Measurements from ENCODE around the gene EHBP1. TPM values are rescaled to one million over a fixed set of nuclear protein-coding genes. Genes with fewer than 3 reads are reported as not detected.

The EHBP1 gene
- total and polyA plus RNA-seq, 2 donors (not counting 1 experiment from before 2014, with no cell fraction given) = 129 to 191 TPM

DNA sequence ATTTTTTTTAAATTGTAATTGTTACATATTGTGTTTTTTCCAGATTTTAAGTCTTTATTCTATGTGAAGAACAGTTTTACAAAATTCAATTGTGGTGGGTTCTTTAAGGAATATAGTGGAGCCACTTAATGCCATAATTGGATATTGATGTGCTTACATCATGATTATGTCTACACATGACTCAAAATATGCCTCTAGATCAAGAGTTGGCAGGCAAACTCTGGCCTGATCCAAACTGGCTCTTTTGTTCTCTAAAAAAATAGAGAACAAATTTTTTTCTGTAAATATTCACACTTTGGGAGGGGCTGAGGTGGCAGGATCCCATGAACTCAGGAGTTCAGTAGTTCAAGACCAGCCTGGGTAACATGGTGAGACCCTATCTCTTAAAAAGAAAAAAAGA, 8.3 kb downstream of the EHBP1 start:
- Histone ChIP-seq H3K4me2 (ENCODE audit: extremely low read depth, insufficient read depth, low read length) (no peak overlapping the region), H3K36me3 (ENCODE audit: control insufficient read depth, insufficient read depth, low read length) (peaks cover 5% of the 10 kb centered on the region), H3K9me3 (ENCODE audit: control insufficient read depth, insufficient read depth, low read depth, low read length) (no peaks in the 10 kb centered on the region), H4K20me1 (ENCODE audit: control insufficient read depth, extremely low read depth, insufficient read depth, low read length) (no peaks in the 10 kb centered on the region), H3K9ac (ENCODE audit: insufficient read depth, low read length) (no peak overlapping the region), H3K4me3 (replicated peaks in 1 of 4; ENCODE audit: control extremely low read depth in 1 of 4, insufficient read depth in 1 of 4, low read depth in 3 of 4, low read length in 4 of 4) (no peak overlapping the region), H3K27ac (ENCODE audit: insufficient read depth, low read length) (no peak overlapping the region), H3K4me1 (ENCODE audit: control insufficient read depth, extremely low read depth, insufficient read depth, low read length) (no peaks in the 10 kb centered on the region), H3K79me2 (ENCODE audit: control insufficient read depth, insufficient read depth, low read length) (peaks cover 85% of the 10 kb centered on the region), H3K27me3 (ENCODE audit: control insufficient read depth, insufficient read depth, low read length) (no peaks in the 10 kb centered on the region), H2AFZ (ENCODE audit: low read length) (no peak overlapping the region)
- TF ChIP-seq, protein P1, sequence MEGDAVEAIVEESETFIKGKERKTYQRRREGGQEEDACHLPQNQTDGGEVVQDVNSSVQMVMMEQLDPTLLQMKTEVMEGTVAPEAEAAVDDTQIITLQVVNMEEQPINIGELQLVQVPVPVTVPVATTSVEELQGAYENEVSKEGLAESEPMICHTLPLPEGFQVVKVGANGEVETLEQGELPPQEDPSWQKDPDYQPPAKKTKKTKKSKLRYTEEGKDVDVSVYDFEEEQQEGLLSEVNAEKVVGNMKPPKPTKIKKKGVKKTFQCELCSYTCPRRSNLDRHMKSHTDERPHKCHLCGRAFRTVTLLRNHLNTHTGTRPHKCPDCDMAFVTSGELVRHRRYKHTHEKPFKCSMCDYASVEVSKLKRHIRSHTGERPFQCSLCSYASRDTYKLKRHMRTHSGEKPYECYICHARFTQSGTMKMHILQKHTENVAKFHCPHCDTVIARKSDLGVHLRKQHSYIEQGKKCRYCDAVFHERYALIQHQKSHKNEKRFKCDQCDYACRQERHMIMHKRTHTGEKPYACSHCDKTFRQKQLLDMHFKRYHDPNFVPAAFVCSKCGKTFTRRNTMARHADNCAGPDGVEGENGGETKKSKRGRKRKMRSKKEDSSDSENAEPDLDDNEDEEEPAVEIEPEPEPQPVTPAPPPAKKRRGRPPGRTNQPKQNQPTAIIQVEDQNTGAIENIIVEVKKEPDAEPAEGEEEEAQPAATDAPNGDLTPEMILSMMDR (conservative IDR thresholded peaks at IDR 0.05 in 1 of 2, IDR thresholded peaks at IDR 0.05 in 1 of 2; ENCODE audit: low read depth in 1 of 2, low read length in 2 of 2) = no peak
- no peak for TF ChIP-seq EZH2 (IDR thresholded peaks at IDR 0.05; ENCODE audit: low read length, missing control alignments)
- peak; percentile 35 to 36 for DNase-seq (ENCODE audit: low read depth in 2 of 2)

- H3K9ac ChIP-seq (ENCODE audit: insufficient read depth, low read length) = no peak overlapping the region
- no peak overlapping the region for H2AFZ ChIP-seq (ENCODE audit: low read length)
- no peaks in the 10 kb centered on the region for H4K20me1 ChIP-seq (ENCODE audit: control insufficient read depth, extremely low read depth, insufficient read depth, low read length)
- H3K27me3 ChIP-seq (ENCODE audit: control insufficient read depth, insufficient read depth, low read length) = no peaks in the 10 kb centered on the region
- H3K4me2 ChIP-seq (ENCODE audit: extremely low read depth, insufficient read depth, low read length) = no peak overlapping the region
- no peaks in the 10 kb centered on the region for H3K9me3 ChIP-seq (ENCODE audit: control insufficient read depth, insufficient read depth, low read depth, low read length)
- no peak overlapping the region for H3K4me3 ChIP-seq (replicated peaks in 1 of 4; ENCODE audit: control extremely low read depth in 1 of 4, insufficient read depth in 1 of 4, low read depth in 3 of 4, low read length in 4 of 4)
- DNase-seq (ENCODE audit: low read depth in 2 of 2) = no peak
- no peaks in the 10 kb centered on the region for H3K4me1 ChIP-seq (ENCODE audit: control insufficient read depth, extremely low read depth, insufficient read depth, low read length)
- peaks cover 4% of the 10 kb centered on the region for H3K36me3 ChIP-seq (ENCODE audit: control insufficient read depth, insufficient read depth, low read length)
- no peak overlapping the region for H3K27ac ChIP-seq (ENCODE audit: insufficient read depth, low read length)
- TF ChIP-seq, protein P1 (conservative IDR thresholded peaks at IDR 0.05 in 1 of 2, IDR thresholded peaks at IDR 0.05 in 1 of 2; ENCODE audit: low read depth in 1 of 2, low read length in 2 of 2) = no peak
- no peak for TF ChIP-seq EZH2 (IDR thresholded peaks at IDR 0.05; ENCODE audit: low read length, missing control alignments)
- peaks cover 85% of the 10 kb centered on the region for H3K79me2 ChIP-seq (ENCODE audit: control insufficient read depth, insufficient read depth, low read length)
Observed at GRCh38 chr2:62716768-62717167, 11.3 kb downstream of the EHBP1 start.

GRCh38 chr2:62717503-62718081, 12.1 kb downstream of the EHBP1 start:
- TF ChIP-seq EZH2 (IDR thresholded peaks at IDR 0.05; ENCODE audit: low read length, missing control alignments) = no peak
- TF ChIP-seq, protein P1 (conservative IDR thresholded peaks at IDR 0.05 in 1 of 2, IDR thresholded peaks at IDR 0.05 in 1 of 2; ENCODE audit: low read depth in 1 of 2, low read length in 2 of 2) = no peak
- Histone ChIP-seq H3K4me2 (ENCODE audit: extremely low read depth, insufficient read depth, low read length) (no peak overlapping the region), H3K79me2 (ENCODE audit: control insufficient read depth, insufficient read depth, low read length) (peaks cover 82% of the 10 kb centered on the region), H3K27me3 (ENCODE audit: control insufficient read depth, insufficient read depth, low read length) (no peaks in the 10 kb centered on the region), H4K20me1 (ENCODE audit: control insufficient read depth, extremely low read depth, insufficient read depth, low read length) (no peaks in the 10 kb centered on the region), H3K9ac (ENCODE audit: insufficient read depth, low read length) (no peak overlapping the region), H3K27ac (ENCODE audit: insufficient read depth, low read length) (no peak overlapping the region), H2AFZ (ENCODE audit: low read length) (no peak overlapping the region), H3K4me3 (replicated peaks in 1 of 4; ENCODE audit: control extremely low read depth in 1 of 4, insufficient read depth in 1 of 4, low read depth in 3 of 4, low read length in 4 of 4) (no peak overlapping the region), H3K9me3 (ENCODE audit: control insufficient read depth, insufficient read depth, low read depth, low read length) (no peaks in the 10 kb centered on the region), H3K4me1 (ENCODE audit: control insufficient read depth, extremely low read depth, insufficient read depth, low read length) (no peaks in the 10 kb centered on the region), H3K36me3 (ENCODE audit: control insufficient read depth, insufficient read depth, low read length) (peaks cover 4% of the 10 kb centered on the region)
- DNase-seq (ENCODE audit: low read depth in 2 of 2) = no peak

All from fibroblast of lung (primary cell).